IMR-90 (cell line): Measurements from ENCODE around the gene DISP2. TPM values are rescaled to one million over a fixed set of nuclear protein-coding genes. Genes with fewer than 3 reads are reported as not detected.
A peak's percentile ranks its signal among the peaks of the same experiment; 100 is the strongest.

Source experiments
- ATAC-seq: fragments of 200-7000 bp; cut with Tn5 transposase; 2 replicates; pipeline ENCODE4 v1.9.1; 2020; ENCODE audit warnings: low read depth, mild to moderate bottlenecking, moderate library complexity
- BruUV-seq: library from RNA; stranded (reverse); fragments of 400-500 nt; replicated peaks from 2 replicates; lab custom pipeline; 2021; lab: Mats Ljungman, UMichigan
- CTCF ChIA-PET: fragments of 300-600 bp; formaldehyde crosslinking; extraction: SDS; loops from one replicate; lab custom pipeline; 2021; ENCODE audit warnings: antibody characterized with exemption; lab: Yijun Ruan, JAX
- POLR2A ChIA-PET: fragments of 300-600 bp; sonication (Branson Sonifier 250); formaldehyde crosslinking; loops from one replicate; lab custom pipeline; 2022; ENCODE audit warnings: antibody characterized with exemption; ENCODE audit not compliant: unreplicated experiment; lab: Charles Lee
- DNase-seq: peaks from one replicate; pipeline ENCODE4 v3.0.0; 2013
- H2AFZ ChIP-seq: replicated peaks from 2 replicates; pipeline ENCODE3; 2013; ENCODE audit warnings: low read length, mild to moderate bottlenecking; ENCODE audit not compliant: poor library complexity
- H2AK5ac ChIP-seq: 2 replicates; pipeline ENCODE4 v1.6.1; 2013; ENCODE audit warnings: low read depth, low read length, inconsistent platforms
- H2AK9ac ChIP-seq: replicated peaks from 2 replicates; pipeline ENCODE3; 2013; ENCODE audit warnings: mild to moderate bottlenecking, low read depth, low read length, moderate library complexity; ENCODE audit not compliant: poor library complexity
- H2BK120ac ChIP-seq: 2 replicates; pipeline ENCODE4 v1.6.1; 2013; ENCODE audit warnings: low read depth, low read length, inconsistent platforms
- H2BK15ac ChIP-seq: 3 replicates; pipeline ENCODE4 v1.6.1; 2013; ENCODE audit warnings: low read depth, low read length, inconsistent platforms
- H2BK20ac ChIP-seq: 2 replicates; pipeline ENCODE4 v1.6.1; 2013; ENCODE audit warnings: low read depth, mild to moderate bottlenecking, inconsistent platforms, low read length, moderate library complexity
- H2BK5ac ChIP-seq: 2 replicates; pipeline ENCODE4 v1.6.1; 2013; ENCODE audit warnings: mild to moderate bottlenecking, low read depth, low read length, inconsistent platforms; ENCODE audit not compliant: poor library complexity, severe bottlenecking
- H3K14ac ChIP-seq: replicated peaks from 2 replicates; pipeline ENCODE4 v1.6.1; 2013; ENCODE audit warnings: low read depth, low read length, inconsistent platforms
- H3K18ac ChIP-seq: 2 replicates; pipeline ENCODE4 v1.6.1; 2013; ENCODE audit warnings: low read depth, low read length, control low read depth
- H3K23ac ChIP-seq: 2 replicates; pipeline ENCODE4 v1.6.1; 2013; ENCODE audit warnings: low read depth, low read length, inconsistent platforms
- H3K27ac ChIP-seq: 2 replicates; pipeline ENCODE4 v1.5.1; 2013; ENCODE audit warnings: mild to moderate bottlenecking, control low read depth, low read length; ENCODE audit not compliant: insufficient read depth
- H3K27me3 ChIP-seq: 2 replicates; pipeline ENCODE4 v1.6.1; 2013; ENCODE audit warnings: low read length; ENCODE audit not compliant: control insufficient read depth, insufficient read depth
- H3K36me3 ChIP-seq: 2 replicates; pipeline ENCODE4 v1.6.1; 2013; ENCODE audit warnings: low read length, mixed read lengths; ENCODE audit not compliant: control insufficient read depth, insufficient read depth
- H3K4ac ChIP-seq: 2 replicates; pipeline ENCODE4 v1.6.1; 2013; ENCODE audit warnings: low read depth, low read length, inconsistent platforms
- H3K4me1 ChIP-seq: 2 replicates; pipeline ENCODE4 v1.6.1; 2013; ENCODE audit warnings: low read length, mixed read lengths; ENCODE audit not compliant: control insufficient read depth, insufficient read depth
- H3K4me2 ChIP-seq: 2 replicates; pipeline ENCODE4 v1.6.1; 2013; ENCODE audit warnings: low read depth, mild to moderate bottlenecking, control low read depth, low read length, moderate library complexity
- H3K4me3 ChIP-seq: 2 replicates; pipeline ENCODE4 v1.5.1; 2013; ENCODE audit warnings: low read depth, mild to moderate bottlenecking, control low read depth, low read length, moderate library complexity; ENCODE audit not compliant: insufficient read depth
- H3K56ac ChIP-seq: 2 replicates; pipeline ENCODE4 v1.6.1; 2013; ENCODE audit warnings: low read length, inconsistent platforms; ENCODE audit not compliant: insufficient read depth; ENCODE audit errors: extremely low read depth
- H3K79me1 ChIP-seq, 2 experiments: 2 replicates each; pipeline ENCODE4 v1.6.1; 2013; ENCODE audit warnings: low read length in 2 of 2, inconsistent platforms in 1 of 2, low read depth in 1 of 2
- H3K9ac ChIP-seq: 2 replicates; pipeline ENCODE4 v1.6.1; 2013; ENCODE audit warnings: low read depth, low read length, control low read depth
- H3K9me1 ChIP-seq: 2 replicates; pipeline ENCODE4 v1.6.1; 2013; ENCODE audit warnings: low read length, inconsistent platforms; ENCODE audit not compliant: insufficient read depth
- H3K9me3 ChIP-seq: 2 replicates; pipeline ENCODE4 v1.6.1; 2013; ENCODE audit warnings: low read length; ENCODE audit not compliant: control insufficient read depth, insufficient read depth
- H4K20me1 ChIP-seq: 2 replicates; pipeline ENCODE4 v1.6.1; 2013; ENCODE audit warnings: low read length, inconsistent platforms; ENCODE audit not compliant: insufficient read depth
- H4K5ac ChIP-seq: 2 replicates; pipeline ENCODE4 v1.6.1; 2013; ENCODE audit warnings: mild to moderate bottlenecking, low read depth, low read length, control low read depth
- H4K8ac ChIP-seq, 2 experiments: 2 replicates each; pipeline ENCODE4 v1.6.1; 2013; ENCODE audit warnings: low read depth in 2 of 2, low read length in 2 of 2, control low read depth in 1 of 2, inconsistent platforms in 1 of 2
- H4K91ac ChIP-seq: 2 replicates; pipeline ENCODE4 v1.6.1; 2013; ENCODE audit warnings: low read depth, low read length, inconsistent platforms; ENCODE audit not compliant: insufficient read depth
- CHD1 ChIP-seq: IDR thresholded peaks from 2 replicates; pipeline ENCODE4 v1.6.1; 2012; ENCODE audit warnings: low read depth, low read length, improper control_type of control experiment
- MXI1 ChIP-seq: IDR thresholded peaks from 2 replicates; pipeline ENCODE4 v1.6.1; 2012; ENCODE audit warnings: low read depth, mild to moderate bottlenecking, low read length, moderate library complexity, borderline replicate concordance
- WGBS, 2 experiments: methylation state at CpG; one replicate each; pipeline versions ENCODE4 v1.1.5 to v1.1.7; 2013; ENCODE audit warnings: missing lambda C conversion rate in 2 of 2; ENCODE audit not compliant: insufficient read length in 1 of 2; ENCODE audit errors: extremely low coverage in 2 of 2; 5-methylcytosine and 5-hydroxymethylcytosine counted together
- dilution Hi-C: fragments of 300-500 bp; cut with HindIII; formaldehyde crosslinking; loops from one replicate; pipeline ENCODE4 v1.14.3; 2018; ENCODE audit warnings: low sequenced_read_pairs; ENCODE audit not compliant: unreplicated experiment
- in situ Hi-C: fragments of 300-500 bp; cut with MboI; formaldehyde crosslinking; loops from 3 replicates; pipeline ENCODE4 v1.14.3; 2019; ENCODE audit warnings: low sequenced_read_pairs, inconsistent platforms, mixed read lengths
- intact Hi-C: fragments of 100-400 bp; cut with micrococcal nuclease; formaldehyde crosslinking; loops from 2 replicates; pipeline ENCODE4 v1.10.0; 2022
- polyA plus RNA-seq, 3 experiments: library from polyadenylated mRNA; depleted of rRNA; stranded (reverse); fragments of >200 nt; gene quantifications; 2 replicates each; pipeline ENCODE4 v1.2.3, GENCODE V29; 2012; ENCODE audit warnings: low replicate concordance in 1 of 3
- total RNA-seq: library from RNA; depleted of rRNA; stranded (reverse); fragments of >200 nt; gene quantifications from 2 replicates; pipeline ENCODE4 v1.2.3, GENCODE V29; 2012

DISP2 gene
- total and polyA plus RNA-seq, 2 of the 4 experiments (the other 2 are of a cell fraction) = 0.34 to 0.36 TPM

DNA sequence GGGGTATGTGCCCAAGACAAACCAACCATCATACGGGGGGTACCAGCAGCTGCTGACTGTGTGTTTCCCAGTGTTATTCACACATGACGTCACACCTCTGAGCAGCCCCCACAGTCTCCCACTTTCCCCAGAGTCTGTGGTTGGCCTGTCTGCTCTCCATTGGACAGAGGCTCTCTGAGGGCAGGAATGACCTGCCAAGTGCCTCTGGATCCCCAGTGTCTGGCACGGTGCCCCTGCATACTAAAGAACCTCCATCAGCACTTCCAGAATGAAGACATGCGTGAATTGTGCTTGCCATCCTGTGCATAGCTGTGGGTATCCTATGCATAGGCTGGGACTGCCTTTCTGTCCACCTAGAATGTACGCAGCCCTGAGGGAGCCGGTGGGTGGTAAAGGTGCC is 13.8 kb upstream of the DISP2 start:
- ATAC-seq (no peak), DNase-seq (peak; percentile 52)
- Histone ChIP-seq H3K9me3 (no peaks in the 10 kb centered on the region), H4K20me1 (no peaks in the 10 kb centered on the region), H3K27ac (peak overlapping the region; percentile 85), H3K4me2 (no peak overlapping the region), H3K9ac (peak overlapping the region; percentile 11; the same call in 1 of the 2 replicates), H3K4me3 (no peak overlapping the region), H4K8ac (peak overlapping the region; percentile 67 to 86; a peak in 3 of 4 replicates), H2BK5ac (peak overlapping the region; percentile 96), H2AK5ac (peak overlapping the region; percentile 95), H2AFZ (peak overlapping the region; percentile 89), H3K27me3 (no peaks in the 10 kb centered on the region), H2BK20ac (peak overlapping the region; percentile 53), H3K23ac (peak overlapping the region; percentile 89), H2AK9ac (peak overlapping the region; percentile 80), H3K4ac (peak overlapping the region; percentile 98), H3K14ac (peak overlapping the region; percentile 92), H3K56ac (peak overlapping the region; percentile 76; the same call in 1 of the 2 replicates), H4K91ac (peak overlapping the region; percentile 97), H3K18ac (peak overlapping the region; percentile 76), H4K5ac (peak overlapping the region; percentile 83), H3K4me1 (peaks cover 29% of the 10 kb centered on the region), H3K9me1 (peaks cover 15% of the 10 kb centered on the region), H3K79me1 (peaks cover 10 to 19% of the 10 kb centered on the region in 2 experiments; a peak in 3 of 4 replicates), H3K36me3 (no peaks in the 10 kb centered on the region), H2BK15ac (peak overlapping the region; percentile 69; the same call in 2 of the 3 replicates), H2BK120ac (peak overlapping the region; percentile 94)
- TF ChIP-seq MXI1 = no peak
- TF ChIP-seq CHD1 = 0 out of 2 replicates have a peak, but pooled peaks have one; percentile 15
- dilution Hi-C loops = no loop called here
- intact Hi-C loops = loop anchor here (1.0 kb wide), 1 partner anchor 78 kb away; no protein-coding TSS in a partner anchor
- in situ Hi-C loops = no loop called here
- WGBS, 2 experiments = no CpG with 5 or more reads among the region's 6 CpGs
- POLR2A ChIA-PET = interaction anchor here (0.6 kb wide), 1 partner anchor 11 kb away, joined by 3 read pairs; no protein-coding TSS in a partner anchor
- BruUV-seq = no TSS peak
- CTCF ChIA-PET = interaction anchor here (0.6 to 2.8 kb wide), 10 partner anchors 10 to 118 kb away, joined by 3 to 15 read pairs (median 4); partner anchors contain the start of gene INAFM2
